NCI-H1105 treated with DMSO at 0.1 percent for 48 hours (cell line): ENCODE measurements around the gene TMCO1.
A peak's percentile ranks its signal among the peaks of the same experiment; 100 is the strongest.
"Not testable (repeated sequence)": the region's sequence is repeated elsewhere in the genome, so short reads cannot be mapped to it uniquely, and the experiment has no call there.

Experiments
- DNase-seq: peaks from one replicate; lab custom pipeline; 2025; lab: John Stamatoyannopoulos, UW

The TMCO1 gene

GRCh38 chr1:165768513-165769394 is at the start of gene TMCO1:
Gene TMCO1, minus strand, starts transcription at chr1:165768868. Its CDS starts 117 bp downstream, at chr1:165768751.
- peak; percentile 95 for DNase-seq

GRCh38 chr1:165816826-165817497 is 48.3 kb upstream of the TMCO1 start:
- no peak for DNase-seq

- no peak for DNase-seq
Measured at GRCh38 chr1:165816157-165816556, 47.5 kb upstream of the TMCO1 start.

- no peak for DNase-seq
Measured at GRCh38 chr1:165815725-165816124, 47.1 kb upstream of the TMCO1 start.

- no peak for DNase-seq
Measured at GRCh38 chr1:165807613-165808012, 38.9 kb upstream of the TMCO1 start.

- not testable (repeated sequence) for DNase-seq
Measured at GRCh38 chr1:165804513-165804912, 35.8 kb upstream of the TMCO1 start.

- no peak for DNase-seq
Measured at GRCh38 chr1:165799387-165799786, 30.7 kb upstream of the TMCO1 start.

GRCh38 chr1:165795894-165796293 is 27.2 kb upstream of the TMCO1 start:
- DNase-seq = no peak

- no peak for DNase-seq
Measured at GRCh38 chr1:165793951-165794350, 25.3 kb upstream of the TMCO1 start.

GRCh38 chr1:165787741-165788140 is 19.1 kb upstream of the TMCO1 start:
- no peak for DNase-seq

GRCh38 chr1:165783519-165783918 is 14.9 kb upstream of the TMCO1 start:
- DNase-seq = not testable (repeated sequence)

GRCh38 chr1:165778197-165778596 is 9.5 kb upstream of the TMCO1 start:
- not testable (repeated sequence) for DNase-seq

GRCh38 chr1:165773324-165773965 is 4.8 kb upstream of the TMCO1 start:
- no peak for DNase-seq

GRCh38 chr1:165772739-165773138 is 4.1 kb upstream of the TMCO1 start:
- no peak for DNase-seq

GRCh38 chr1:165764277-165764676 is 4.4 kb downstream of the TMCO1 start:
- DNase-seq = no peak

GRCh38 chr1:165763442-165763841 is 5.2 kb downstream of the TMCO1 start:
- no peak for DNase-seq

GRCh38 chr1:165762725-165763124 is 5.9 kb downstream of the TMCO1 start:
- DNase-seq = no peak

- no peak for DNase-seq
Measured at GRCh38 chr1:165759095-165759494, 9.6 kb downstream of the TMCO1 start.

- DNase-seq = no peak
Measured at GRCh38 chr1:165755393-165756010, 13.2 kb downstream of the TMCO1 start.

GRCh38 chr1:165753934-165754333 is 14.7 kb downstream of the TMCO1 start:
- no peak for DNase-seq

- DNase-seq = no peak
Measured at GRCh38 chr1:165748550-165748949, 20.1 kb downstream of the TMCO1 start.
